GM23338 (cell line): ENCODE measurements around the gene PNMA8B. TPM values are rescaled to one million over a fixed set of nuclear protein-coding genes. Genes with fewer than 3 reads are reported as not detected.
A peak's percentile ranks its signal among the peaks of the same experiment; 100 is the strongest.

Experiments used
- ATAC-seq: fragments of 200-7000 bp; cut with Tn5 transposase; 3 replicates; pipeline ENCODE4 v1.9.1; 2020
- DNase-seq: peaks from one replicate; pipeline ENCODE4 v3.0.0-alpha.2; 2015; ENCODE audit warnings: low spot score
- H2AFZ ChIP-seq: fragments of 200-600 bp; sonication (generic); 2 replicates; pipeline ENCODE4 v1.8.0; 2016; ENCODE audit warnings: antibody characterized with exemption, mild to moderate bottlenecking, moderate library complexity
- H3F3A ChIP-seq: fragments of 200-600 bp; sonication (generic); replicated peaks from 2 replicates; pipeline ENCODE4 v1.8.0; 2017; ENCODE audit warnings: antibody characterized with exemption, mixed run types, low read depth
- H3K27ac ChIP-seq: fragments of 200-600 bp; sonication (generic); 2 replicates; pipeline ENCODE4 v1.6.1; 2016; ENCODE audit warnings: low read depth
- H3K27me3 ChIP-seq: fragments of 200-600 bp; sonication (generic); 2 replicates; pipeline ENCODE4 v1.8.0; 2016; ENCODE audit warnings: mild to moderate bottlenecking, mixed run types, moderate library complexity; ENCODE audit not compliant: insufficient read depth
- H3K36me3 ChIP-seq: fragments of 200-600 bp; sonication (generic); 2 replicates; pipeline ENCODE4 v1.8.0; 2016; ENCODE audit warnings: mild to moderate bottlenecking; ENCODE audit not compliant: insufficient read depth
- H3K4me1 ChIP-seq: fragments of 200-600 bp; sonication (generic); 2 replicates; pipeline ENCODE4 v1.8.0; 2016; ENCODE audit warnings: mild to moderate bottlenecking, moderate library complexity; ENCODE audit not compliant: insufficient read depth
- H3K4me2 ChIP-seq: fragments of 200-600 bp; sonication (generic); 2 replicates; pipeline ENCODE4 v1.7.1; 2017; ENCODE audit warnings: mixed run types
- H3K4me3 ChIP-seq: fragments of 200-600 bp; sonication (generic); 2 replicates; pipeline ENCODE4 v1.6.1; 2016; ENCODE audit warnings: mixed run types
- H3K79me2 ChIP-seq: fragments of 200-600 bp; sonication (generic); replicated peaks from 2 replicates; pipeline ENCODE4 v1.8.0; 2017; ENCODE audit warnings: mild to moderate bottlenecking; ENCODE audit not compliant: insufficient read depth
- H3K9me2 ChIP-seq: fragments of 200-600 bp; sonication (generic); 2 replicates; pipeline ENCODE4 v1.8.0; 2017; ENCODE audit not compliant: insufficient read depth
- H4K20me1 ChIP-seq: fragments of 200-600 bp; sonication (generic); replicated peaks from 2 replicates; pipeline ENCODE4 v1.8.0; 2017; ENCODE audit warnings: mild to moderate bottlenecking; ENCODE audit not compliant: insufficient read depth
- H3K27ac Mint-ChIP-seq: 2 replicates; pipeline ENCODE4 v1.8.0; 2020; ENCODE audit warnings: inconsistent platforms, mild to moderate bottlenecking, moderate library complexity, mixed read lengths
- H3K27me3 Mint-ChIP-seq: 3 replicates; pipeline ENCODE4 v1.8.0; 2022; ENCODE audit warnings: low read depth, mild to moderate bottlenecking, moderate library complexity, mixed read lengths, inconsistent platforms; ENCODE audit not compliant: insufficient read depth, poor library complexity
- H3K36me3 Mint-ChIP-seq: 3 replicates; pipeline ENCODE4 v1.8.0; 2021; ENCODE audit warnings: low read depth, mild to moderate bottlenecking, inconsistent platforms, moderate library complexity, mixed read lengths
- H3K4me1 Mint-ChIP-seq: 3 replicates; pipeline ENCODE4 v1.8.0; 2020; ENCODE audit warnings: mild to moderate bottlenecking, inconsistent platforms, mixed read lengths
- H3K4me3 Mint-ChIP-seq: 3 replicates; pipeline ENCODE4 v1.8.0; 2021; ENCODE audit warnings: moderate library complexity, mild to moderate bottlenecking, inconsistent platforms, mixed read lengths
- H3K9me3 Mint-ChIP-seq: 3 replicates; pipeline ENCODE4 v1.8.0; 2020; ENCODE audit warnings: moderate library complexity, mild to moderate bottlenecking, inconsistent platforms, mixed read lengths
- CREB1 ChIP-seq: fragments of 250-450 bp; sonication (Bioruptor Pico); IDR thresholded peaks from 2 replicates; pipeline ENCODE4 v1.5.0; 2020; ENCODE audit warnings: low read depth, mild to moderate bottlenecking, moderate library complexity
- EZH2 ChIP-seq: fragments of 200-600 bp; sonication (generic); IDR thresholded peaks from one replicate; pipeline ENCODE4 v1.8.0; 2017; ENCODE audit warnings: antibody characterized with exemption, mild to moderate bottlenecking, low read depth; ENCODE audit not compliant: unreplicated experiment
- EZH2phosphoT487 ChIP-seq: fragments of 200-600 bp; sonication (generic); IDR thresholded peaks from one replicate; pipeline ENCODE4 v1.8.1; 2018; ENCODE audit warnings: antibody characterized with exemption; ENCODE audit not compliant: unreplicated experiment
- JUNB ChIP-seq: IDR thresholded peaks from one replicate; pipeline ENCODE4 v1.6.1; 2016; ENCODE audit warnings: antibody characterized with exemption; ENCODE audit not compliant: unreplicated experiment
- STAT1 ChIP-seq: IDR thresholded peaks from one replicate; pipeline ENCODE4 v1.6.1; 2016; ENCODE audit warnings: antibody characterized with exemption; ENCODE audit not compliant: unreplicated experiment
- ZNF114 ChIP-seq: fragments of 250-450 bp; sonication (Bioruptor Pico); IDR thresholded peaks from 2 replicates; pipeline ENCODE4 v1.5.0; 2020; ENCODE audit warnings: mild to moderate bottlenecking, moderate library complexity
- ZNF331 ChIP-seq: fragments of 250-450 bp; sonication (Bioruptor Pico); IDR thresholded peaks from 2 replicates; pipeline ENCODE4 v1.5.0; 2020; ENCODE audit warnings: low read depth, mild to moderate bottlenecking, moderate library complexity
- polyA plus RNA-seq: library from polyadenylated mRNA; unstranded; fragments of >200 nt; fragmentation: Nextera tagmentation; extraction: Ambion mirVana; gene quantifications from 2 replicates; pipeline ENCODE4 v1.2.1, GENCODE V29; 2016
- total RNA-seq: library from RNA; depleted of rRNA; stranded (reverse); fragments of >200 nt; shearing (Covaris generic); gene quantifications from 2 replicates; pipeline ENCODE4 v1.2.3, GENCODE V29; 2014
- TF ChIP-seq, protein P1 (sequence below), 2 experiments: fragments of 200-600 bp in 1 of 2; sonication (generic) in 1 of 2; conservative IDR thresholded peaks; 2 replicates each; pipeline versions ENCODE4 v1.5.1 to v1.6.1; 2016 to 2017; ENCODE audit warnings: antibody characterized with exemption in 2 of 2, low read depth in 2 of 2, mild to moderate bottlenecking in 2 of 2, moderate library complexity in 1 of 2
- TF ChIP-seq, protein P2 (sequence below): IDR thresholded peaks from 2 replicates; pipeline ENCODE4 v1.6.1; 2016; ENCODE audit warnings: antibody characterized with exemption

The PNMA8B gene
- total and polyA plus RNA-seq, 2 experiments from 2014 or later, result 0.44 to 1.7 TPM

DNA sequence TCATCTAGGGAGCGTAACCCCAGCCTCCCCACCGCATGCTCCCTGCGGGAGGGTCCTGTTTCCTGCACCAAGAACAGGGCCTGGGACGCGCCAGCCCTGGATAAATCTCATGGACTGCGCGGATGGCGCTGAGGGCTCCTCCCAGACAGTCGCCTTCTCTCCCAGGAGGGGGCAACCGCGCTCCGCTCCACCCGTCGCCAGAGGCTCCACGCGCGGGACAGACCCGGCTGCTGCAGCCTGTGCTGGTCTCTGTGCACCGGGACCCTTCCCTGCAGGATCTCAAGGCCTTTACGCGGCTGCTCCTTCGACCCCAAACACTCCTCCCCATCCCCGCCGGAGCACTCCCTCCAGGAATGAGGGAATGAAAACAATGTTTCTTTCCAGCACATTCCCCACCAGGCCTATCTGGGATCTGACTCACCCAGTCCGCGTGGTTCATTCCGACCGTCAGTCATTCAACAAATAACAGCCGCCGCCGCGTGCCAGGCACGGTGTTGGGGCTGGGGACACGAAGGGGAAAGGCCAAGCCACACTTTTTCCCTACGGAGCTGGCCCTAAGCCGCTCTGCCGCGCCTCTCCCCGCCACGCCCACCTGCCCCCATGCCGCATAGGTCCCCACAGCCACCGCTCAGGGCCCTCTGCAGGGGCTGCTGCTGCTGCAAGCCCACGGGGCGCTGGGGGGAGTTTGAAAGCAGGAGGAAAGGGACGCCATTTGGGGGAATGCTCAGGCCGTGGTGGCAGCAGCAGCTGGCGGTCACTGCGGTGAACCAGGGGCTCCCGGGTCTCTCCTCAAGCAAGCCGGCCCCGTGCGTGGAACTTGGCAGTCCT lies 6.0 kb downstream of the PNMA8B start:
- H3K79me2 ChIP-seq, result no peaks in the 10 kb centered on the region
- Mint-ChIP-seq H3K27ac (no peak overlapping the region), H3K36me3 (no peaks in the 10 kb centered on the region), H3K4me3 (peak overlapping the region; percentile 81), H3K9me3 (no peaks in the 10 kb centered on the region), H3K27me3 (peaks cover 73% of the 10 kb centered on the region), H3K4me1 (peaks cover 27% of the 10 kb centered on the region)
- ATAC-seq, result peak; percentile 30
- H3K4me1 ChIP-seq, result peaks cover 29% of the 10 kb centered on the region; the same call in 1 of the 2 replicates
- DNase-seq, result peak; percentile 71
- no peak overlapping the region for H3K27ac ChIP-seq
- H3K4me3 ChIP-seq, result peak overlapping the region; percentile 63
- peaks cover 85% of the 10 kb centered on the region for H3K27me3 ChIP-seq
- no peaks in the 10 kb centered on the region for H3K9me2 ChIP-seq
- no peaks in the 10 kb centered on the region for H4K20me1 ChIP-seq
- peak overlapping the region; percentile 89 for H3K4me2 ChIP-seq
- H3F3A ChIP-seq, result 0 out of 2 replicates have a peak, but pooled peaks cover 3% of the 10 kb centered on the region
- no peak for TF ChIP-seq CREB1 (CRISPR knock-in tag)
- TF ChIP-seq ZNF331 (CRISPR knock-in tag), result no peak
- TF ChIP-seq, protein P1, sequence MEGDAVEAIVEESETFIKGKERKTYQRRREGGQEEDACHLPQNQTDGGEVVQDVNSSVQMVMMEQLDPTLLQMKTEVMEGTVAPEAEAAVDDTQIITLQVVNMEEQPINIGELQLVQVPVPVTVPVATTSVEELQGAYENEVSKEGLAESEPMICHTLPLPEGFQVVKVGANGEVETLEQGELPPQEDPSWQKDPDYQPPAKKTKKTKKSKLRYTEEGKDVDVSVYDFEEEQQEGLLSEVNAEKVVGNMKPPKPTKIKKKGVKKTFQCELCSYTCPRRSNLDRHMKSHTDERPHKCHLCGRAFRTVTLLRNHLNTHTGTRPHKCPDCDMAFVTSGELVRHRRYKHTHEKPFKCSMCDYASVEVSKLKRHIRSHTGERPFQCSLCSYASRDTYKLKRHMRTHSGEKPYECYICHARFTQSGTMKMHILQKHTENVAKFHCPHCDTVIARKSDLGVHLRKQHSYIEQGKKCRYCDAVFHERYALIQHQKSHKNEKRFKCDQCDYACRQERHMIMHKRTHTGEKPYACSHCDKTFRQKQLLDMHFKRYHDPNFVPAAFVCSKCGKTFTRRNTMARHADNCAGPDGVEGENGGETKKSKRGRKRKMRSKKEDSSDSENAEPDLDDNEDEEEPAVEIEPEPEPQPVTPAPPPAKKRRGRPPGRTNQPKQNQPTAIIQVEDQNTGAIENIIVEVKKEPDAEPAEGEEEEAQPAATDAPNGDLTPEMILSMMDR (conservative IDR thresholded peaks at IDR 0.05; ENCODE audit: low read depth in 2 of 2), result peak; percentile 42 to 45
- peak; percentile 7 for TF ChIP-seq EZH2
- TF ChIP-seq ZNF114 (CRISPR knock-in tag), result no peak
- TF ChIP-seq JUNB, result no peak
- no peak for TF ChIP-seq STAT1
- TF ChIP-seq EZH2phosphoT487, result no peak
- TF ChIP-seq, protein P2, sequence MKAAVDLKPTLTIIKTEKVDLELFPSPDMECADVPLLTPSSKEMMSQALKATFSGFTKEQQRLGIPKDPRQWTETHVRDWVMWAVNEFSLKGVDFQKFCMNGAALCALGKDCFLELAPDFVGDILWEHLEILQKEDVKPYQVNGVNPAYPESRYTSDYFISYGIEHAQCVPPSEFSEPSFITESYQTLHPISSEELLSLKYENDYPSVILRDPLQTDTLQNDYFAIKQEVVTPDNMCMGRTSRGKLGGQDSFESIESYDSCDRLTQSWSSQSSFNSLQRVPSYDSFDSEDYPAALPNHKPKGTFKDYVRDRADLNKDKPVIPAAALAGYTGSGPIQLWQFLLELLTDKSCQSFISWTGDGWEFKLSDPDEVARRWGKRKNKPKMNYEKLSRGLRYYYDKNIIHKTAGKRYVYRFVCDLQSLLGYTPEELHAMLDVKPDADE, result no peak
- H2AFZ ChIP-seq, result peak overlapping the region; percentile 99
- no peaks in the 10 kb centered on the region for H3K36me3 ChIP-seq

DNA sequence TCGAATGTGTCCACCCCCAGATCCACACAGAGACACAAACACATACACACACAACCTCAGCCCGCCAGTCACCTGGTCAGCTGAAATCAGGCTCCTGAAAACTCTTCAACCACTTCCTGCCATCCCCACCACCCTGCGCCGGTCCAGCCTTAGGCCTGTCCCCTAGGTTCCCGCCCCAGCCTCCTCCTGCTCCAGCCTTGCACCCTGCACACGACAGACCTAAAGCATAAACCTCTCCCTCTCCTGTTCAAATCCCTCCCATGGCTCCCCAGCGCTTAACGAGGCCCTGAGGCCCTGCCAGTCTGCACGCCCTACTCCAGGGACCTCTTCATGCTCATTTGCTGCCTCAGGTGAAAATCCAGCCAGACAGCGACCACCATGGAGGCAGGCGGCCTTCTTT lies 7.1 kb downstream of the PNMA8B start:
- H3K27me3 ChIP-seq, result peaks cover 74% of the 10 kb centered on the region
- H3K27ac ChIP-seq, result no peak overlapping the region
- ATAC-seq (no peak), DNase-seq (peak; percentile 31)
- H3K9me3 Mint-ChIP-seq, result no peaks in the 10 kb centered on the region
- H3K36me3 Mint-ChIP-seq, result no peaks in the 10 kb centered on the region
- no peaks in the 10 kb centered on the region for H4K20me1 ChIP-seq
- H3K36me3 ChIP-seq, result no peaks in the 10 kb centered on the region
- 0 out of 2 replicates have a peak, but pooled peaks cover 3% of the 10 kb centered on the region for H3F3A ChIP-seq
- H3K4me2 ChIP-seq, result peak overlapping the region; percentile 89
- no peak overlapping the region for H2AFZ ChIP-seq
- no peaks in the 10 kb centered on the region for H3K79me2 ChIP-seq
- peaks cover 21% of the 10 kb centered on the region; the same call in 1 of the 2 replicates for H3K4me1 ChIP-seq
- no peaks in the 10 kb centered on the region for H3K9me2 ChIP-seq
- H3K4me3 Mint-ChIP-seq, result peak overlapping the region; percentile 81
- no peak overlapping the region for H3K27ac Mint-ChIP-seq
- peaks cover 22% of the 10 kb centered on the region for H3K4me1 Mint-ChIP-seq
- no peak for TF ChIP-seq EZH2phosphoT487
- H3K27me3 Mint-ChIP-seq, result peaks cover 67% of the 10 kb centered on the region
- peak overlapping the region; percentile 63 for H3K4me3 ChIP-seq
